Measurements from ENCODE around the gene FBXO21. TPM values are rescaled to one million over a fixed set of nuclear protein-coding genes. Genes with fewer than 3 reads are reported as not detected.
A peak's percentile ranks its signal among the peaks of the same experiment; 100 is the strongest.

FBXO21 gene
- total and polyA plus RNA-seq, 2 experiments from 2014 or later: 46.3 to 84.2 TPM

- peak; percentile 29 for DNase-seq (ENCODE audit: low spot score)
Measured at GRCh38 chr12:117188961-117189724, 1.1 kb downstream of the FBXO21 start.

More at GRCh38 chr12:117188961-117189724, 1.1 kb downstream of the FBXO21 start:
- H3F3A ChIP-seq (replicated peaks; ENCODE audit: low read depth): no peaks in the 10 kb centered on the region
- H3K9me3 Mint-ChIP-seq: no peaks in the 10 kb centered on the region
- H3K36me3 ChIP-seq (ENCODE audit: insufficient read depth): peaks cover 28% of the 10 kb centered on the region
- peak overlapping the region; percentile 95 for H3K4me3 Mint-ChIP-seq
- H3K27ac ChIP-seq (ENCODE audit: low read depth): peak overlapping the region; percentile 48
- H2AFZ ChIP-seq: peak overlapping the region; percentile 90; the same call in 1 of the 2 replicates
- H3K79me2 ChIP-seq (replicated peaks; ENCODE audit: insufficient read depth): peaks cover 53% of the 10 kb centered on the region
- H3K36me3 Mint-ChIP-seq (ENCODE audit: low read depth): peaks cover 35% of the 10 kb centered on the region
- H3K4me2 ChIP-seq: peak overlapping the region; percentile 87
- peaks cover 22% of the 10 kb centered on the region for H3K4me1 Mint-ChIP-seq
- peaks cover 13% of the 10 kb centered on the region for H3K4me1 ChIP-seq (ENCODE audit: insufficient read depth)
- no peaks in the 10 kb centered on the region for H3K27me3 ChIP-seq (ENCODE audit: insufficient read depth)
- ATAC-seq: peak; percentile 13; the same call in 2 of the 3 replicates
- TF ChIP-seq ZNF331 (CRISPR knock-in tag; IDR thresholded peaks at IDR 0.05; ENCODE audit: low read depth) (no peak), NANOG (IDR thresholded peaks at IDR 0.05; ENCODE audit: borderline replicate concordance) (no peak), ZNF114 (CRISPR knock-in tag; IDR thresholded peaks at IDR 0.05) (no peak), JUNB (IDR thresholded peaks at IDR 0.05; ENCODE audit: unreplicated experiment) (no peak), ZNF462 (CRISPR knock-in tag; IDR thresholded peaks at IDR 0.05) (no peak), STAT1 (IDR thresholded peaks at IDR 0.05; ENCODE audit: unreplicated experiment) (no peak), EZH2 (IDR thresholded peaks at IDR 0.05; ENCODE audit: low read depth, unreplicated experiment) (no peak), POLR2AphosphoS5 (IDR thresholded peaks at IDR 0.05; ENCODE audit: low read depth) (peak; percentile 25; the same call in 1 of the 2 replicates), REST (IDR thresholded peaks at IDR 0.05; ENCODE audit: unreplicated experiment) (no peak), EZH2phosphoT487 (IDR thresholded peaks at IDR 0.05; ENCODE audit: unreplicated experiment) (no peak), CREB1 (CRISPR knock-in tag; IDR thresholded peaks at IDR 0.05; ENCODE audit: low read depth) (no peak)
- TF ChIP-seq, protein P1, sequence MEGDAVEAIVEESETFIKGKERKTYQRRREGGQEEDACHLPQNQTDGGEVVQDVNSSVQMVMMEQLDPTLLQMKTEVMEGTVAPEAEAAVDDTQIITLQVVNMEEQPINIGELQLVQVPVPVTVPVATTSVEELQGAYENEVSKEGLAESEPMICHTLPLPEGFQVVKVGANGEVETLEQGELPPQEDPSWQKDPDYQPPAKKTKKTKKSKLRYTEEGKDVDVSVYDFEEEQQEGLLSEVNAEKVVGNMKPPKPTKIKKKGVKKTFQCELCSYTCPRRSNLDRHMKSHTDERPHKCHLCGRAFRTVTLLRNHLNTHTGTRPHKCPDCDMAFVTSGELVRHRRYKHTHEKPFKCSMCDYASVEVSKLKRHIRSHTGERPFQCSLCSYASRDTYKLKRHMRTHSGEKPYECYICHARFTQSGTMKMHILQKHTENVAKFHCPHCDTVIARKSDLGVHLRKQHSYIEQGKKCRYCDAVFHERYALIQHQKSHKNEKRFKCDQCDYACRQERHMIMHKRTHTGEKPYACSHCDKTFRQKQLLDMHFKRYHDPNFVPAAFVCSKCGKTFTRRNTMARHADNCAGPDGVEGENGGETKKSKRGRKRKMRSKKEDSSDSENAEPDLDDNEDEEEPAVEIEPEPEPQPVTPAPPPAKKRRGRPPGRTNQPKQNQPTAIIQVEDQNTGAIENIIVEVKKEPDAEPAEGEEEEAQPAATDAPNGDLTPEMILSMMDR (conservative IDR thresholded peaks at IDR 0.05; ENCODE audit: low read depth in 2 of 2): 0 out of 4 replicates have a peak, but pooled peaks of 1 of the 2 experiments have one; percentile 9
- TF ChIP-seq, protein P2, sequence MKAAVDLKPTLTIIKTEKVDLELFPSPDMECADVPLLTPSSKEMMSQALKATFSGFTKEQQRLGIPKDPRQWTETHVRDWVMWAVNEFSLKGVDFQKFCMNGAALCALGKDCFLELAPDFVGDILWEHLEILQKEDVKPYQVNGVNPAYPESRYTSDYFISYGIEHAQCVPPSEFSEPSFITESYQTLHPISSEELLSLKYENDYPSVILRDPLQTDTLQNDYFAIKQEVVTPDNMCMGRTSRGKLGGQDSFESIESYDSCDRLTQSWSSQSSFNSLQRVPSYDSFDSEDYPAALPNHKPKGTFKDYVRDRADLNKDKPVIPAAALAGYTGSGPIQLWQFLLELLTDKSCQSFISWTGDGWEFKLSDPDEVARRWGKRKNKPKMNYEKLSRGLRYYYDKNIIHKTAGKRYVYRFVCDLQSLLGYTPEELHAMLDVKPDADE (IDR thresholded peaks at IDR 0.05): no peak
- peak overlapping the region; percentile 93 for H3K27ac Mint-ChIP-seq
- H3K4me3 ChIP-seq: peak overlapping the region; percentile 98
- no peaks in the 10 kb centered on the region for H3K9me2 ChIP-seq (ENCODE audit: insufficient read depth)
- peaks cover 7% of the 10 kb centered on the region for H3K27me3 Mint-ChIP-seq (ENCODE audit: insufficient read depth, low read depth, poor library complexity)
- H4K20me1 ChIP-seq (replicated peaks; ENCODE audit: insufficient read depth): peaks cover 33% of the 10 kb centered on the region
